Endothelial cell of umbilical vein (primary cell): ENCODE measurements around the gene PNLIPRP2. TPM values are rescaled to one million over a fixed set of nuclear protein-coding genes. Genes with fewer than 3 reads are reported as not detected.

ENCODE experiments used
- BruUV-seq: library from RNA; stranded (reverse); fragments of 400-500 nt; replicated peaks from 2 replicates; lab custom pipeline; 2021; lab: Mats Ljungman, UMichigan
- CTCF ChIA-PET: fragments of 300-600, 350-600 bp; sonication (Branson Sonifier 250); formaldehyde crosslinking; loops from one replicate; lab custom pipeline; 2021; ENCODE audit warnings: antibody characterized with exemption, inconsistent platforms; lab: Charles Lee
- POLR2A ChIA-PET: fragments of 300-600, 350-600 bp; sonication (Branson Sonifier 250); formaldehyde crosslinking; loops from one replicate; lab custom pipeline; 2021; ENCODE audit warnings: antibody characterized with exemption, inconsistent platforms; lab: Charles Lee
- DNase-seq: peaks from one replicate; pipeline ENCODE4 v3.0.0-alpha.2; 2011; ENCODE audit warnings: low read depth, low spot score
- FAIRE-seq: peaks from 2 replicates; lab custom pipeline; 2011; peaks lifted over from hg19 to GRCh38; lab: Jason Lieb, UNC
- H2AFZ ChIP-seq: 2 replicates; pipeline ENCODE4 v1.6.0; 2012; ENCODE audit warnings: low read depth, low read length, control low read depth, inconsistent platforms
- H3K27ac ChIP-seq: 2 replicates; pipeline ENCODE4 v1.5.1; 2011; ENCODE audit warnings: low read depth, mild to moderate bottlenecking, control low read depth, low read length, moderate library complexity; ENCODE audit not compliant: insufficient read depth
- H3K27me3 ChIP-seq, 2 experiments: 2 replicates each; pipeline versions ENCODE4 v1.6.0 to v1.6.1; 2011; ENCODE audit warnings: low read length in 2 of 2, mixed read lengths in 1 of 2; ENCODE audit not compliant: control insufficient read depth in 2 of 2, insufficient read depth in 2 of 2
- H3K36me3 ChIP-seq, 2 experiments: 2 replicates in 1 of 2; 3 replicates in 1 of 2; pipeline ENCODE4 v1.5.1; 2011; ENCODE audit warnings: low read length in 2 of 2, mild to moderate bottlenecking in 1 of 2, moderate library complexity in 1 of 2; ENCODE audit not compliant: control insufficient read depth in 2 of 2, insufficient read depth in 2 of 2; ENCODE audit errors: extremely low read depth in 1 of 2
- H3K4me1 ChIP-seq: 3 replicates; pipeline ENCODE4 v1.5.1; 2011; ENCODE audit warnings: mild to moderate bottlenecking, low read length; ENCODE audit not compliant: control insufficient read depth, insufficient read depth; ENCODE audit errors: extremely low read depth
- H3K4me2 ChIP-seq: 2 replicates; pipeline ENCODE4 v1.6.1; 2011; ENCODE audit warnings: low read length, control low read depth, mixed read lengths; ENCODE audit not compliant: insufficient read depth
- H3K4me3 ChIP-seq, 3 experiments: fragments of 200-600 bp in 1 of 3; sonication (generic), shearing (Covaris generic) in 1 of 3; replicated peaks in 1 of 3; 2 replicates each; pipeline ENCODE4 v1.5.1; 2011 to 2016; ENCODE audit warnings: control low read depth in 3 of 3, low read length in 3 of 3, mild to moderate bottlenecking in 2 of 3, inconsistent platforms in 1 of 3, low read depth in 1 of 3, moderate library complexity in 1 of 3; ENCODE audit not compliant: insufficient read depth in 1 of 3
- H3K79me2 ChIP-seq: 2 replicates; pipeline ENCODE4 v1.6.0; 2012; ENCODE audit warnings: low read length, inconsistent platforms; ENCODE audit not compliant: control insufficient read depth, insufficient read depth
- H3K9ac ChIP-seq: replicated peaks from 2 replicates; pipeline ENCODE3; 2011; ENCODE audit warnings: low read length, control low read depth; ENCODE audit not compliant: insufficient read depth; ENCODE audit errors: extremely low read depth
- H3K9me1 ChIP-seq: replicated peaks from 3 replicates; pipeline ENCODE4 v1.6.0; 2011; ENCODE audit warnings: mild to moderate bottlenecking, low read length; ENCODE audit not compliant: control insufficient read depth, insufficient read depth; ENCODE audit errors: extremely low read depth
- H3K9me3 ChIP-seq: replicated peaks from 2 replicates; pipeline ENCODE4 v1.5.1; 2012; ENCODE audit warnings: low read length, inconsistent platforms; ENCODE audit not compliant: control insufficient read depth, insufficient read depth
- H4K20me1 ChIP-seq: replicated peaks from 2 replicates; pipeline ENCODE3; 2011; ENCODE audit warnings: mild to moderate bottlenecking, low read length; ENCODE audit not compliant: control insufficient read depth, insufficient read depth; ENCODE audit errors: extremely low read depth
- EZH2 ChIP-seq: IDR thresholded peaks from 2 replicates; pipeline ENCODE4 v1.6.1; 2012; ENCODE audit warnings: borderline replicate concordance, low read depth, mild to moderate bottlenecking, moderate library complexity, low read length, inconsistent platforms; ENCODE audit not compliant: severe bottlenecking
- FOS ChIP-seq: IDR thresholded peaks from 2 replicates; pipeline ENCODE4 v1.6.1; 2011; ENCODE audit warnings: mild to moderate bottlenecking, low read length, moderate library complexity, borderline replicate concordance; ENCODE audit not compliant: insufficient read depth
- GATA2 ChIP-seq: IDR thresholded peaks from 2 replicates; pipeline ENCODE4 v1.7.0; 2011; ENCODE audit warnings: low read depth, mild to moderate bottlenecking, moderate library complexity, mixed read lengths, low read length; ENCODE audit not compliant: insufficient read length, insufficient read depth
- JUN ChIP-seq: IDR thresholded peaks from 2 replicates; pipeline ENCODE4 v1.6.1; 2011; ENCODE audit warnings: borderline replicate concordance, low read depth; ENCODE audit not compliant: insufficient read length, insufficient read depth
- MYC ChIP-seq: IDR thresholded peaks from one replicate; pipeline ENCODE4 v1.6.1; 2011; ENCODE audit warnings: mild to moderate bottlenecking, low read depth, low read length
- POLR2A ChIP-seq: IDR thresholded peaks from 2 replicates; pipeline ENCODE4 v1.6.1; 2012; ENCODE audit warnings: low read depth, mild to moderate bottlenecking, control low read depth, low read length
- POLR2AphosphoS5 ChIP-seq: IDR thresholded peaks from 2 replicates; pipeline ENCODE4 v1.6.1; 2012; ENCODE audit warnings: low read depth, mild to moderate bottlenecking, control low read depth, low read length, moderate library complexity; ENCODE audit not compliant: insufficient read depth
- dilution Hi-C: fragments of 300-500 bp; cut with MboI; formaldehyde crosslinking; loops from one replicate; pipeline ENCODE4 v1.15.0; 2019; ENCODE audit warnings: low sequenced_read_pairs; ENCODE audit not compliant: extremely low pct_ligation_motif_present
- intact Hi-C: fragments of 100-400 bp; cut with micrococcal nuclease; formaldehyde crosslinking; loops from one replicate; pipeline ENCODE4 v1.10.0; 2022
- polyA plus RNA-seq, 4 experiments: library from polyadenylated mRNA; depleted of rRNA in 3 of 4; stranded (reverse) in 3 of 4; unstranded in 1 of 4; fragments of >200 nt; gene quantifications; 2 replicates each; pipeline versions ENCODE4 v1.2.1 to v1.2.3, GENCODE V29; 2011 to 2012; ENCODE audit warnings: missing spikeins in 1 of 4
- total RNA-seq: library from RNA; stranded (reverse); gene quantifications from 2 replicates; pipeline ENCODE4 v1.2.3, GENCODE V29; 2021
- TF ChIP-seq, protein P1 (sequence below), 2 donors: IDR thresholded peaks; 1 replicate in 1 of 2; 2 replicates in 1 of 2; pipeline ENCODE4 v1.5.1; 2011; ENCODE audit warnings: low read length in 2 of 2, mild to moderate bottlenecking in 2 of 2, moderate library complexity in 2 of 2, control low read depth in 1 of 2, inconsistent platforms in 1 of 2, low read depth in 1 of 2; ENCODE audit not compliant: insufficient read depth in 1 of 2; ENCODE audit errors: extremely low read depth in 1 of 2
- TF ChIP-seq, protein P2 (sequence below): IDR thresholded peaks from 2 replicates; pipeline ENCODE4 v1.6.1; 2011; ENCODE audit not compliant: insufficient read depth, insufficient read length

PNLIPRP2 gene
- total and polyA plus RNA-seq, 2 donors (not counting 3 experiments of a cell fraction or from before 2014, with no cell fraction given), result not detected

DNA sequence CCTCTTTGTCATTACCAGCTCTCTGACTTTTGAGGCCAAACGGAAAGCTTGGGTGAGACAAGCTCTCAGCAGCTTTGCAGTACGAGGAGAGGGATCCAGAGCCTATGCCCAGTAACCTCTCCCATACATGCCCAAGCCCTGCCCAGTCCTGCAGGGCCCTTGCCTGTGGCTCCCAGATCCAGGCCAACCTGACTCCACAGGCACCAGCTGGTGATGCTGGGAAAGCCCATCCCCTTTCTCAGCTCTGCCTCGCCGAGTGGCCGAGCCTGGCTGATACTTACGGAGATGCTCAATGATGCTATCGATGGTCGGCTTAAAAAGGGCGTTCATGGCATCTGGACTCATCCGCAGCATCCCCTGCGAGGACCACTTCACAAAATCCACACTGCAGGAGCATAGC lies 55.4 kb downstream of the PNLIPRP2 start:
- TF ChIP-seq POLR2A (no peak), EZH2 (no peak), MYC (no peak), FOS (no peak)
- TF ChIP-seq, protein P1, sequence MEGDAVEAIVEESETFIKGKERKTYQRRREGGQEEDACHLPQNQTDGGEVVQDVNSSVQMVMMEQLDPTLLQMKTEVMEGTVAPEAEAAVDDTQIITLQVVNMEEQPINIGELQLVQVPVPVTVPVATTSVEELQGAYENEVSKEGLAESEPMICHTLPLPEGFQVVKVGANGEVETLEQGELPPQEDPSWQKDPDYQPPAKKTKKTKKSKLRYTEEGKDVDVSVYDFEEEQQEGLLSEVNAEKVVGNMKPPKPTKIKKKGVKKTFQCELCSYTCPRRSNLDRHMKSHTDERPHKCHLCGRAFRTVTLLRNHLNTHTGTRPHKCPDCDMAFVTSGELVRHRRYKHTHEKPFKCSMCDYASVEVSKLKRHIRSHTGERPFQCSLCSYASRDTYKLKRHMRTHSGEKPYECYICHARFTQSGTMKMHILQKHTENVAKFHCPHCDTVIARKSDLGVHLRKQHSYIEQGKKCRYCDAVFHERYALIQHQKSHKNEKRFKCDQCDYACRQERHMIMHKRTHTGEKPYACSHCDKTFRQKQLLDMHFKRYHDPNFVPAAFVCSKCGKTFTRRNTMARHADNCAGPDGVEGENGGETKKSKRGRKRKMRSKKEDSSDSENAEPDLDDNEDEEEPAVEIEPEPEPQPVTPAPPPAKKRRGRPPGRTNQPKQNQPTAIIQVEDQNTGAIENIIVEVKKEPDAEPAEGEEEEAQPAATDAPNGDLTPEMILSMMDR (IDR thresholded peaks at IDR 0.05; ENCODE audit: extremely low read depth in 1 of 2, insufficient read depth in 1 of 2, low read depth in 1 of 2, low read length in 2 of 2), result no peak
- dilution Hi-C loops, result no loop called here
- FAIRE-seq (no peak), DNase-seq (no peak)
- Histone ChIP-seq H3K79me2 (no peaks in the 10 kb centered on the region), H3K4me3 (no peak overlapping the region), H3K27me3 (no peaks in the 10 kb centered on the region), H3K36me3 (no peaks in the 10 kb centered on the region), H3K9ac (no peak overlapping the region), H4K20me1 (no peaks in the 10 kb centered on the region), H3K9me3 (no peaks in the 10 kb centered on the region), H2AFZ (no peak overlapping the region), H3K27ac (no peak overlapping the region), H3K4me2 (no peak overlapping the region), H3K4me1 (no peaks in the 10 kb centered on the region), H3K9me1 (no peaks in the 10 kb centered on the region)
- BruUV-seq, result no TSS peak
- ChIA-PET POLR2A (no interaction called here), CTCF (interaction anchor here (1.8 kb wide), 1 partner anchor 112 kb away, joined by 6 read pairs; no protein-coding TSS in a partner anchor)
- intact Hi-C loops, result no loop called here

DNA sequence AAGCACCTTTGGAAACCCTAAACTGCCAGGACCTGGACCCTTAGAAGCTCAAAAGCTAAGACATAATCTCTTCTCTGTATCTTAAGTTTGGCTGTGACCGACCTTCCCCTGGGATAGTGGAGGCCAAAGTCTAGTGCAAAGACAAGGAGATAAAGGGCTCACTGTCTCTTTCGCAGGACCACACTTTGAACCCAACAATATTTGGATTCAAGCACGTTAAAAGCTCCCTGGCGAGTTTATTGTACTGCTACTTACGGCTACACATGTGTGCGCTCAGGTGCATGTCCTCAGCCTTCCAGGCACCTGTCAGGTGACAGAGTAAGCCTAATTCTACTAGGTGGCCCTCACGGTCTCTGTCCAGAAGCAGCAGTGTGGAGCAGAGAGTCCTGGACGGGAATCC lies 55.9 kb downstream of the PNLIPRP2 start:
- H3K4me1 ChIP-seq, result no peaks in the 10 kb centered on the region
- H3K27ac ChIP-seq, result no peak overlapping the region
- no peaks in the 10 kb centered on the region for H3K79me2 ChIP-seq
- no peak overlapping the region for H3K9ac ChIP-seq
- DNase-seq (no peak), FAIRE-seq (no peak)
- no peaks in the 10 kb centered on the region for H3K36me3 ChIP-seq
- ChIA-PET CTCF (interaction anchor here (1.8 kb wide), 1 partner anchor 111 kb away, joined by 6 read pairs; no protein-coding TSS in a partner anchor), POLR2A (no interaction called here)
- dilution Hi-C loops (no loop called here), intact Hi-C loops (no loop called here)
- no peak overlapping the region for H2AFZ ChIP-seq
- TF ChIP-seq POLR2A (no peak), FOS (no peak), MYC (no peak), POLR2AphosphoS5 (no peak), JUN (no peak), GATA2 (no peak), EZH2 (no peak)
- TF ChIP-seq, protein P1 (IDR thresholded peaks at IDR 0.05; ENCODE audit: extremely low read depth in 1 of 2, insufficient read depth in 1 of 2, low read depth in 1 of 2, low read length in 2 of 2), result no peak
- TF ChIP-seq, protein P2, sequence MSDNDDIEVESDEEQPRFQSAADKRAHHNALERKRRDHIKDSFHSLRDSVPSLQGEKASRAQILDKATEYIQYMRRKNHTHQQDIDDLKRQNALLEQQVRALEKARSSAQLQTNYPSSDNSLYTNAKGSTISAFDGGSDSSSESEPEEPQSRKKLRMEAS, result no peak
- H3K4me2 ChIP-seq, result no peak overlapping the region
- no TSS peak for BruUV-seq
- H4K20me1 ChIP-seq, result no peaks in the 10 kb centered on the region
- H3K9me3 ChIP-seq, result no peaks in the 10 kb centered on the region
- H3K9me1 ChIP-seq, result no peaks in the 10 kb centered on the region
- no peaks in the 10 kb centered on the region for H3K27me3 ChIP-seq
- H3K4me3 ChIP-seq, result no peak overlapping the region
